ENCODE data around the gene CYP3A5. TPM values are rescaled to one million over a fixed set of nuclear protein-coding genes. Genes with fewer than 3 reads are reported as not detected.
A peak's percentile ranks its signal among the peaks of the same experiment; 100 is the strongest.

CYP3A5 gene
- total and polyA plus RNA-seq, 9 of the 15 experiments (the other 6 are each of a cell fraction or from before 2014, with no cell fraction given), result 0.73 to 2.8 (median 1.5) TPM

- TF ChIP-seq ZNF398 (CRISPR knock-in tag; IDR thresholded peaks at IDR 0.05), result no peak
Measured at GRCh38 chr7:99652671-99653070, 27.1 kb downstream of the CYP3A5 start (continued).

GRCh38 chr7:99651290-99651689 lies 28.5 kb downstream of the CYP3A5 start:
- intact Hi-C loops (cut with micrococcal nuclease), result no loop called here
- Histone ChIP-seq H4K20me1 (replicated peaks; ENCODE audit: control insufficient read depth, insufficient read depth, low read length) (no peaks in the 10 kb centered on the region), H3K79me2 (ENCODE audit: control insufficient read depth, insufficient read depth, low read length) (no peaks in the 10 kb centered on the region), H3K4me2 (ENCODE audit: insufficient read depth, low read length) (no peak overlapping the region), H3K27ac (ENCODE audit: extremely low read depth, low read depth, low read length) (no peak overlapping the region), H3K4me3 (no peak overlapping the region), H3K27me3 (ENCODE audit: control insufficient read depth in 2 of 2, insufficient read depth in 2 of 2, low read length in 2 of 2) (no peaks in the 10 kb centered on the region), H3K9me1 (ENCODE audit: control insufficient read depth, insufficient read depth, low read length) (no peaks in the 10 kb centered on the region), H3K4me1 (replicated peaks in 1 of 2; ENCODE audit: control insufficient read depth in 2 of 2, insufficient read depth in 2 of 2, low read length in 2 of 2) (no peaks in the 10 kb centered on the region), H2AFZ (ENCODE audit: low read depth, low read length) (no peak overlapping the region), H3K9me3 (replicated peaks; ENCODE audit: control insufficient read depth, insufficient read depth, low read depth, low read length) (no peaks in the 10 kb centered on the region), H3K9ac (ENCODE audit: insufficient read depth in 1 of 2, low read depth in 2 of 2, low read length in 2 of 2) (no peak overlapping the region), H3K36me3 (ENCODE audit: control insufficient read depth, insufficient read depth, low read length) (no peaks in the 10 kb centered on the region)
- 56% methylated on average over 2 of the region's 2 CpGs for WGBS (ENCODE audit: insufficient coverage, low coverage, missing lambda C conversion rate)
- no peak for ATAC-seq
- ChIA-PET CTCF (ENCODE audit: low intra/inter-chr PET ratio) (no interaction called here), POLR2A (interaction anchor here (0.8 kb wide), 1 partner anchor 21 kb away, joined by 3 read pairs; no protein-coding TSS in a partner anchor)
- BruUV-seq (replicated peaks), result no TSS peak
- no peak for DNase-seq (ENCODE audit: extremely low read depth in 1 of 4, low spot score in 3 of 4)
- in situ Hi-C loops (cut with MboI), result no loop called here
- no peak for FAIRE-seq
- TF ChIP-seq ZNF318 (IDR thresholded peaks at IDR 0.05; ENCODE audit: borderline replicate concordance in 1 of 2, low read depth in 1 of 2), result no peak
- no peak for TF ChIP-seq HDGF (IDR thresholded peaks at IDR 0.05)
- peak; percentile 65 for TF ChIP-seq MAFF (IDR thresholded peaks at IDR 0.05; ENCODE audit: low read length)
- TF ChIP-seq PTTG1 (tag; IDR thresholded peaks at IDR 0.05; ENCODE audit: low read depth), result no peak
- TF ChIP-seq ZNF3 (CRISPR knock-in tag; IDR thresholded peaks at IDR 0.05), result no peak
- TF ChIP-seq CLOCK (CRISPR knock-in tag; IDR thresholded peaks at IDR 0.05; ENCODE audit: borderline replicate concordance), result no peak
- TF ChIP-seq MAFK (IDR thresholded peaks at IDR 0.05; ENCODE audit: low read length), result peak; percentile 76

Measured in K562 (cell line).